SU-DHL-6 (cell line): Measurements from ENCODE around the gene C6orf47.

Experiments used
- CTCF ChIP-seq: fragments of 200-600 bp; sonication (generic); IDR thresholded peaks from one replicate; pipeline ENCODE4 v1.5.1; 2017; ENCODE audit warnings: antibody characterized with exemption, mild to moderate bottlenecking, low read length, moderate library complexity; ENCODE audit not compliant: insufficient read depth, poor library complexity, severe bottlenecking
- EZH2phosphoT487 ChIP-seq: fragments of 200-600 bp; sonication (generic), shearing (Covaris generic); conservative IDR thresholded peaks from 2 replicates; pipeline ENCODE4 v1.6.1; 2018; ENCODE audit warnings: mild to moderate bottlenecking, antibody characterized with exemption, low read length, moderate library complexity, mixed read lengths

DNA sequence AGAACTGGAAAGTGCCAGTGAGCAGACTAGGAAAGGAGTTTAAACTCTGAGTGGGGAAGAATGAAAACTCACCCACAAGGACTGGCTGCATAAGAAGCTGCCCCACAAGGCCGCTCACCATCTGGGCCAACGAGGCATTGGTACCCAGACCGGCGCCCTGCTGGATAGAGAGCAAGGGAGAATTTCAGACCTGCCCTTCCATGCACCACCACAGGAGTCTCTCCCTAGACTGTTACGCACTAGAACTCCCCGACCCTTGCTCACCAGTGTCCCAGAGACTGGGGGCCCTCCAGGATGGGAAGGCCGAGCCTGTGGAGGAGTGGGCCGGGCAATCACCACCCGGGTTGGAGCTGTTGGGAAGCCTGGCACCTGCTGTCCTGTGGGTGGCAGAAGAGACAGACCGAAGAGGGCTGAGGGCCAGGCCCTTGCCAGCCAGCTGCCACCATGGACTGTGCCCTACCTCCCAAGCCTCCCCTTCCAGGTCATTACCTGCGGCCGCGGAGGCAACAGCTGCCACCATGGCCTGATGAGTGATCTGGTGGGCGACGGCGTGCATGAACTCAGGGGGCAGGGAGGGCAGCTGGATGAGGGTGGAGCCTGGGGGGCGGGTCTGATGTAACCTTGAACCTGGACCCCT lies 16.6 kb downstream of the C6orf47 start:
- TF ChIP-seq CTCF (no peak), EZH2phosphoT487 (no peak)
